SU-DHL-6 (cell line): ENCODE results near the gene DDX51.

ENCODE experiments used
- H2AFZ ChIP-seq: fragments of 200-600 bp; sonication (generic); 2 replicates; pipeline ENCODE4 v1.6.1; 2014; ENCODE audit warnings: low read depth, mild to moderate bottlenecking, moderate library complexity, mixed read lengths, antibody characterized with exemption, low read length; ENCODE audit not compliant: severe bottlenecking
- H3F3A ChIP-seq: fragments of 200-600 bp; shearing (Covaris generic); 2 replicates; pipeline ENCODE4 v1.6.0; 2016; ENCODE audit warnings: antibody characterized with exemption, mild to moderate bottlenecking; ENCODE audit not compliant: insufficient read depth
- H3K27ac ChIP-seq: fragments of 200-600 bp; sonication (generic); 2 replicates; pipeline ENCODE4 v1.5.1; 2016; ENCODE audit warnings: low read depth, mild to moderate bottlenecking, low read length, moderate library complexity, mixed read lengths
- H3K27me3 ChIP-seq: fragments of 200-600 bp; sonication (generic), shearing (Covaris generic); 2 replicates; pipeline ENCODE4 v1.6.0; 2014; ENCODE audit warnings: mild to moderate bottlenecking, low read length
- H3K36me3 ChIP-seq: fragments of 200-600 bp; sonication (generic); 2 replicates; pipeline ENCODE4 v1.6.1; 2014; ENCODE audit warnings: mild to moderate bottlenecking, low read length, mixed read lengths
- H3K4me2 ChIP-seq: fragments of 300-600, 200-600 bp; shearing (Covaris generic), sonication (generic); 2 replicates; pipeline ENCODE4 v1.6.0; 2014; ENCODE audit warnings: low read length, low read depth, mild to moderate bottlenecking; ENCODE audit not compliant: poor library complexity, severe bottlenecking
- H3K4me3 ChIP-seq: fragments of 200-600 bp; sonication (generic); 2 replicates; pipeline ENCODE4 v1.5.1; 2014; ENCODE audit warnings: antibody characterized with exemption, low read length, mild to moderate bottlenecking, mixed read lengths; ENCODE audit not compliant: insufficient read depth, poor library complexity, severe bottlenecking
- H3K79me2 ChIP-seq: fragments of 200-600 bp; sonication (generic); 2 replicates; pipeline ENCODE4 v1.6.1; 2014; ENCODE audit warnings: mild to moderate bottlenecking, low read length, moderate library complexity; ENCODE audit not compliant: insufficient read depth
- H3K9ac ChIP-seq: fragments of 200-600 bp; sonication (generic); 2 replicates; pipeline ENCODE4 v1.7.0; 2014; ENCODE audit warnings: mild to moderate bottlenecking, low read length
- H3K9me2 ChIP-seq: fragments of 200-600 bp; sonication (generic); replicated peaks from 2 replicates; pipeline ENCODE4 v1.6.1; 2014; ENCODE audit warnings: low read length; ENCODE audit not compliant: insufficient read depth
- H3K9me3 ChIP-seq: fragments of 200-600 bp; sonication (generic); 2 replicates; pipeline ENCODE4 v1.6.1; 2014; ENCODE audit warnings: low read length, mixed read lengths; ENCODE audit not compliant: insufficient read depth
- H4K20me1 ChIP-seq: fragments of 200-600 bp; sonication (generic); 2 replicates; pipeline ENCODE4 v1.6.1; 2014; ENCODE audit warnings: low read depth, mild to moderate bottlenecking, antibody characterized with exemption, low read length, moderate library complexity, mixed read lengths
- CTCF ChIP-seq: fragments of 200-600 bp; sonication (generic); IDR thresholded peaks from one replicate; pipeline ENCODE4 v1.5.1; 2017; ENCODE audit warnings: antibody characterized with exemption, mild to moderate bottlenecking, low read length, moderate library complexity; ENCODE audit not compliant: insufficient read depth, poor library complexity, severe bottlenecking
- EZH2phosphoT487 ChIP-seq: fragments of 200-600 bp; sonication (generic), shearing (Covaris generic); conservative IDR thresholded peaks from 2 replicates; pipeline ENCODE4 v1.6.1; 2018; ENCODE audit warnings: mild to moderate bottlenecking, antibody characterized with exemption, low read length, moderate library complexity, mixed read lengths

Gene DDX51

GRCh38 chr12:132140918-132141841 is 2.9 kb downstream of the DDX51 start:
- no peak overlapping the region for H3K9ac ChIP-seq
- no peaks in the 10 kb centered on the region for H3K27me3 ChIP-seq
- H3K79me2 ChIP-seq: peaks cover 33% of the 10 kb centered on the region
- H3K36me3 ChIP-seq: no peaks in the 10 kb centered on the region
- H3K27ac ChIP-seq: no peak overlapping the region
- no peaks in the 10 kb centered on the region for H3K9me3 ChIP-seq
- H3K9me2 ChIP-seq: no peaks in the 10 kb centered on the region
- no peak overlapping the region for H3K4me3 ChIP-seq
- 0 out of 2 replicates have a peak, but pooled peaks cover 4% of the 10 kb centered on the region for H3F3A ChIP-seq
- H4K20me1 ChIP-seq: no peaks in the 10 kb centered on the region
- no peak overlapping the region for H2AFZ ChIP-seq
- H3K4me2 ChIP-seq: no peak overlapping the region
- TF ChIP-seq CTCF: no peak

- Histone ChIP-seq H2AFZ (no peak overlapping the region), H3K4me2 (no peak overlapping the region), H3K9ac (no peak overlapping the region), H3K79me2 (peaks cover 26% of the 10 kb centered on the region), H3F3A (0 out of 2 replicates have a peak, but pooled peaks cover 4% of the 10 kb centered on the region), H3K4me3 (no peak overlapping the region), H3K27me3 (no peaks in the 10 kb centered on the region), H4K20me1 (no peaks in the 10 kb centered on the region), H3K36me3 (no peaks in the 10 kb centered on the region), H3K9me3 (no peaks in the 10 kb centered on the region), H3K27ac (no peak overlapping the region), H3K9me2 (no peaks in the 10 kb centered on the region)
- TF ChIP-seq EZH2phosphoT487: no peak
These were observed 3.6 kb downstream of the DDX51 start for GRCh38 chr12:132140501-132140900.

GRCh38 chr12:132139912-132140311 is 4.2 kb downstream of the DDX51 start:
- H2AFZ ChIP-seq: no peak overlapping the region
- H3K27ac ChIP-seq: no peak overlapping the region
- no peaks in the 10 kb centered on the region for H4K20me1 ChIP-seq
- no peaks in the 10 kb centered on the region for H3K36me3 ChIP-seq
- H3K4me2 ChIP-seq: no peak overlapping the region
- no peaks in the 10 kb centered on the region for H3K27me3 ChIP-seq
- no peak for TF ChIP-seq CTCF
- TF ChIP-seq EZH2phosphoT487: no peak
- no peaks in the 10 kb centered on the region for H3K9me2 ChIP-seq
- H3F3A ChIP-seq: 0 out of 2 replicates have a peak, but pooled peaks cover 4% of the 10 kb centered on the region
- H3K79me2 ChIP-seq: peaks cover 20% of the 10 kb centered on the region
- H3K9ac ChIP-seq: no peak overlapping the region
- H3K9me3 ChIP-seq: no peaks in the 10 kb centered on the region
- no peak overlapping the region for H3K4me3 ChIP-seq
